GM12872 (cell line): ENCODE data around the gene MRPL3.

ENCODE experiments used
- TF ChIP-seq, protein P1 (sequence below): IDR thresholded peaks from 3 replicates; pipeline ENCODE4 v1.5.1; 2011; ENCODE audit warnings: low read depth, mild to moderate bottlenecking, low read length, moderate library complexity; ENCODE audit not compliant: insufficient read depth

Gene MRPL3

DNA sequence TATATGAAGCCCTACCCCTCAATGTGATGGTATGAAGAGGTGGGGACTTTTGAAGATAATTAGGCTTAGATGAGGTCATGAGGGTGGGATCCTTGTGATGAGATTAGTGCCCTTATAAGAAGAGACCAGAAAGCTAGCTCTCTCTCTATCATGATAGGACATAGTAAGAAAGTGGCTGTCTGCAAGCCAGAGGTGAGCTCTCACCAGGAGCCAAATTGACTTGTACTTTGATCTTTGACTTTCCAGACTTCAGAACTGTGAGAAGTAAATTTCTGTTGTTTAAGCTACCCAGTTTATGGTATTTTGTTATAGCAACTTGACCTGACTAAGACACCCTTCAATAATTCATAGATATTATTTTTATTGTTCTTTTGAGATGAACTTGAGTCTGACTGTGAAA, 29.9 kb upstream of the MRPL3 start:
- TF ChIP-seq, protein P1, sequence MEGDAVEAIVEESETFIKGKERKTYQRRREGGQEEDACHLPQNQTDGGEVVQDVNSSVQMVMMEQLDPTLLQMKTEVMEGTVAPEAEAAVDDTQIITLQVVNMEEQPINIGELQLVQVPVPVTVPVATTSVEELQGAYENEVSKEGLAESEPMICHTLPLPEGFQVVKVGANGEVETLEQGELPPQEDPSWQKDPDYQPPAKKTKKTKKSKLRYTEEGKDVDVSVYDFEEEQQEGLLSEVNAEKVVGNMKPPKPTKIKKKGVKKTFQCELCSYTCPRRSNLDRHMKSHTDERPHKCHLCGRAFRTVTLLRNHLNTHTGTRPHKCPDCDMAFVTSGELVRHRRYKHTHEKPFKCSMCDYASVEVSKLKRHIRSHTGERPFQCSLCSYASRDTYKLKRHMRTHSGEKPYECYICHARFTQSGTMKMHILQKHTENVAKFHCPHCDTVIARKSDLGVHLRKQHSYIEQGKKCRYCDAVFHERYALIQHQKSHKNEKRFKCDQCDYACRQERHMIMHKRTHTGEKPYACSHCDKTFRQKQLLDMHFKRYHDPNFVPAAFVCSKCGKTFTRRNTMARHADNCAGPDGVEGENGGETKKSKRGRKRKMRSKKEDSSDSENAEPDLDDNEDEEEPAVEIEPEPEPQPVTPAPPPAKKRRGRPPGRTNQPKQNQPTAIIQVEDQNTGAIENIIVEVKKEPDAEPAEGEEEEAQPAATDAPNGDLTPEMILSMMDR = no peak

DNA sequence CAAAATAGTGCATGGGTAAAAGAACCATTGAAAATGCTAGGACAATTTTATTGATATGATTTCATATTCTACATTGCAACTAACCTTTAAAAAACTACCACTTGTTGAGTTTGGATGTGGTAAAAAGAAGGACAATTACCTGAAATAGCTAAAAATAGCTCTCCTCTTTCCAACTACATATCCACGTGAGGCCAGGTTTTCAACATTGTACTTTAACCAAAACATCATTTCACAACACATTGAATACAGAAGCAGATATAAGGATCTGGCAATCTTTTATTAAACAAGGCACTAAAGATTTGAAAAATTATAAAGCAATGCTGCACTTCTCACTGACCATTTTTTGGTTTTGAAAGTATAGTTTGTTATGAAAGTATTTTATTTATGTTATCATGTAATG, 28.1 kb upstream of the MRPL3 start:
- TF ChIP-seq, protein P1 = no peak

DNA sequence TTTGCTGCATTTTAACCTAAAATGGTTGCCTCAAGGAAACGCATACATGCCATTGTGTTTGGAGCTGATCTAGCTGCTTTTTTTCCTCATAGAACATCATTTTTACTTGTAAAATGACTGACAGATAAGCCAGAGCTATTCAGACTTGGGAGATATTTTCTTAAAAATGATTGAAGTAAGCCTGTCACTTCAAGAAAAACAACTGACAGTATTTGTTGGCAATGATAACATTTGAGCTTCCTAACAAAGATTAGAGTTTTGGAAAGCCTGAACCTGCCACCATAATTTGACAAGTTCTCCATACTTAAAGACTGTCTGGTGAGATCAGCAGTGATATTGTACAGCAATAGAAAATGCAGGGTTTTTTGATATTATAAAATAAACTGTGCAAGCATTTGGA, 27.6 kb upstream of the MRPL3 start:
- TF ChIP-seq, protein P1 = no peak

DNA sequence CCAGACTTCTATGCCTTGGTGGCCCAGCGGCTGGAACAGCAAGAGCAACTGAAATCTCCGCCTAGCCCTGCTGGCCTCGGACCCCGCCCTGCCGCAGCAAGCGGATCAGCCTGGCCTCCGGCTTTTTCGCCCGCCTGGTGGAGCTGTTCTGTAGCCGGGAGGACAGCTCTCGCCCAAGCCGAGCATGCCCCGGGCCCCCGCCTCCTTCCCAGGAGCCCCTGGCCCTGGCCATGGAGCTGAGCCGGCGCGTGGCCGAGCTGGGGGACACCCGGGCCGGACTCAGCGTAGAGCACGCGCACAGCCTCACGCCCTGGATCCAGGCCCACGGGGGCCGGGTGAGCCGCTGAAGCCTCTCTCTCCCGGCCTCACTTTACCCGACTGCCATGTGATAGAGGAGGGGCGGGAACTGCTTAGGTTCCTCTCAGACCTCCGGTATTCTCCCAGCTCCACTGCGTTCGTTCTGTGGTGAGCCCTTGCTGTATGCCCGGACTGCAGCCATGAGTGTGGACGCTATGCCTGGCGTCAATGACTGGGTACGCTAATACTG, 24.1 kb upstream of the MRPL3 start:
- TF ChIP-seq, protein P1 = peak; percentile 22; the same call in 2 of the 3 replicates

DNA sequence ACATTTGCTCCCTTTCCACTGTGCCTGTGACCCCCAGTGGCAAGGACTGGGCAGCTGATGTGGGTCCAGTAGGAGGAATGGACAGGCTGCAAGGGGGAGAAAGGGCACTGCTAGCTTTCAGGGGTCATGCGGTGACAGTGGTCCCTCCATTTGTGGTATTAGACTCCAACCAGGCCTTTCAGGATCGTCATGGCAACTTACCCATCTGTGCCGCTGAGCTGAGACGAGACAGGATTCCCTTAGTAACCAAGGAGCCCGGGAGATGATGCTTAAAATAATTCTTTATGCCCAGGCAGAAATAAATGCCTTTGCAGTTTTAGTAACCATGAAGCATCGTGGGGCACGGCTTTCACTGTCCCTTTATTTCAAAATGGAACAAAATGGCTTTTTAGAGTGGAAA, 15.9 kb upstream of the MRPL3 start:
- TF ChIP-seq, protein P1 = no peak

DNA sequence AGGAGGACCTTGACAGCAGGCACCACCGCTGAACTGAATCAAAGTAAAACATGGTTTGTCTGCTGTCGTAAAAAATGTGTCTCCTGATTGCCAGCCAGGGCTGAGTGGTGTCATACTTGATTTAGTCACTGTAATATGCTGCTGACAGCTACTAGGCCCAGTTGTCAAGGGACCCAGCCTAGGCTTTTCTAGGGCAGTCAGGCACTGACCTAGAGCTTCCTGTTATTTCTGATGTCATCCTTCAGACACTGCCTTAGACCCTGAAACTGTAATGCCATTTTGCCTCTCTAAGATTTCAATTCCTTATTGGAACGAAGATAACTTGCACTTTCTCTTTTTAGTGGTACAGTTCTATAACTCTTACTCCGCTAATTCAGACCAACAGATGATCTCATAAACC, 2.6 kb upstream of the MRPL3 start:
- TF ChIP-seq, protein P1 = no peak

DNA sequence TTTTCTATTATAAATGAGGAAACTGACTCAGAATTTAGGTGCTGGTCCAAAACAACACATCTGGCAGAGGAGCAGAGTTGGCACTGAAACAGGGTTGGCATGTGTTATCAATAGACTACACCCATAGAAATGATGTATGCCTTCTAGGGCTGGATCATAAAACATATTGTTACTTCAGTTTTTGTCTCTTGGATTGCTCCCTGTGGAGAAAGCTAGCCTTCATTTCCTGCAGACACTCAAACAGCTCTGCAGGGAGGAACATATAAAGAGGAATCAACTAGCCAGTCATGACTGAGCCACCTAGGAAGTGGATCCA, 507 bp upstream of the MRPL3 start:
- TF ChIP-seq, protein P1 = no peak

DNA sequence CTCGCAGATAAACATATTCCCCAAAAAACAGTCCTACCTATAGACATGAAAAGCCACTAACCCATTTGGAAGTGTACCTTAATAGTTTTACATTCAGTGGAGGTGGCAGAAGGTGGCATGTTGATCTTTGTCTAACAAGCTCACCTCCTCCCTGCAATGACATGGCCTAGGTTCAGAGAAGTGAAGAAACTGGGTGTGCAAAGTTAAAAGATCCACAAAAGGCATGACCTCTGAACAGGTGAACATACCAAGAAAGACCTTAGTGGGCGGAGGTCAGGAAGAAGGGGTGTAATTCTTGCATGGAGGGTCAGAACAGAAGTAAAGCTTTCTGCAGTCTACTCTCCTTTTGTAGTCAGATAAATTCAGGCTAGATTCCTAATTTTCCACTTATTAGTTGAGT, 822 bp downstream of the MRPL3 start:
- TF ChIP-seq, protein P1 = no peak
